Gastrocnemius medialis (tissue), 4 donors: Measurements from ENCODE around the gene SELENOT.

Experiments
- POLR2A ChIP-seq, 2 donors: fragments of 450-650 bp; IDR thresholded peaks; one replicate each; pipeline ENCODE4 v1.6.1; 2017; ENCODE audit warnings: antibody characterized with exemption in 2 of 2, mild to moderate bottlenecking in 2 of 2, moderate library complexity in 2 of 2
- TF ChIP-seq, protein P1 (sequence below), 5 experiments: fragments of 450-650 bp in 3 of 5; fragments of 200-600 bp in 2 of 5; sonication (generic) in 2 of 5; IDR thresholded peaks in 4 of 5; conservative IDR thresholded peaks in 1 of 5; 1 replicate in 4 of 5; 2 replicates in 1 of 5; pipeline ENCODE4 v1.5.1; 2016 to 2019; ENCODE audit warnings: antibody characterized with exemption in 5 of 5, mild to moderate bottlenecking in 3 of 5, moderate library complexity in 3 of 5

DNA sequence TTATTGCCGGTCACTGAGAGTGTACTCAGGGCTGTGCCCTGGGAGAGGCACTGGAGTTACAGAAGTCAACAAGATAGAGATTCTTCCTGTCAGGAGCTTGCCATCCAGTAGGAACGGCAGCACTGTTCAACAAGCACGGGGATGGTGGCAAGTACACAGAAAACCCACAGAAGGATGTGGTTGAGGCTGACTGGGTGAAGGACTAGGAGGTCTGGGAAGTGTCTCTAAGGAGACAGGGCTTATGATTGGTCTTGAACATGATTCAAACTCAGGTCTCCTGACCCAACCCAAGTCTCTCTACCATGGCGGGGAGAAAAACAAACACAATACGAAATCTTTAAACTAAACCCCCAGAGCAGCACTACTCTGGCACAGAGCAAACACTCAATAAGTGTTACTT lies 63.0 kb downstream of the SELENOT start:
- TF ChIP-seq, protein P1, sequence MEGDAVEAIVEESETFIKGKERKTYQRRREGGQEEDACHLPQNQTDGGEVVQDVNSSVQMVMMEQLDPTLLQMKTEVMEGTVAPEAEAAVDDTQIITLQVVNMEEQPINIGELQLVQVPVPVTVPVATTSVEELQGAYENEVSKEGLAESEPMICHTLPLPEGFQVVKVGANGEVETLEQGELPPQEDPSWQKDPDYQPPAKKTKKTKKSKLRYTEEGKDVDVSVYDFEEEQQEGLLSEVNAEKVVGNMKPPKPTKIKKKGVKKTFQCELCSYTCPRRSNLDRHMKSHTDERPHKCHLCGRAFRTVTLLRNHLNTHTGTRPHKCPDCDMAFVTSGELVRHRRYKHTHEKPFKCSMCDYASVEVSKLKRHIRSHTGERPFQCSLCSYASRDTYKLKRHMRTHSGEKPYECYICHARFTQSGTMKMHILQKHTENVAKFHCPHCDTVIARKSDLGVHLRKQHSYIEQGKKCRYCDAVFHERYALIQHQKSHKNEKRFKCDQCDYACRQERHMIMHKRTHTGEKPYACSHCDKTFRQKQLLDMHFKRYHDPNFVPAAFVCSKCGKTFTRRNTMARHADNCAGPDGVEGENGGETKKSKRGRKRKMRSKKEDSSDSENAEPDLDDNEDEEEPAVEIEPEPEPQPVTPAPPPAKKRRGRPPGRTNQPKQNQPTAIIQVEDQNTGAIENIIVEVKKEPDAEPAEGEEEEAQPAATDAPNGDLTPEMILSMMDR (IDR thresholded peaks at IDR 0.05 in 4 of 5, conservative IDR thresholded peaks at IDR 0.05 in 1 of 5): no peak
- no peak for TF ChIP-seq POLR2A (IDR thresholded peaks at IDR 0.05)
